HepG2 (cell line): ENCODE results near the gene COPS7A. TPM values are rescaled to one million over a fixed set of nuclear protein-coding genes. Genes with fewer than 3 reads are reported as not detected.

Source experiments
- KLF6 ChIP-seq: IDR thresholded peaks from 2 replicates; pipeline ENCODE4 v1.8.0; 2016; ENCODE audit warnings: missing biosample characterization, missing genetic modification reagents
- KMT2A ChIP-seq: sonication (generic); formaldehyde crosslinking; IDR thresholded peaks from 2 replicates; pipeline ENCODE4 v1.4.0; 2020; ENCODE audit warnings: missing genetic modification reagents
- LCORL ChIP-seq, 2 experiments: fragments of 450-650 bp in 1 of 2; sonication (generic) in 1 of 2; formaldehyde crosslinking in 1 of 2; IDR thresholded peaks; 2 replicates each; pipeline versions ENCODE4 v1.5.0 to v1.6.1; 2017 to 2020; ENCODE audit warnings: antibody characterized with exemption in 1 of 2, missing genetic modification reagents in 1 of 2
- NFIB ChIP-seq: sonication (generic); formaldehyde crosslinking; IDR thresholded peaks from 2 replicates; pipeline ENCODE4 v1.9.0; 2021; ENCODE audit warnings: missing genetic modification reagents, mild to moderate bottlenecking, borderline replicate concordance
- NFKBIZ ChIP-seq: IDR thresholded peaks from 2 replicates; pipeline ENCODE4 v1.6.1; 2018; ENCODE audit warnings: missing genetic modification reagents, missing compliant biosample characterization
- PCBP1 ChIP-seq: fragments of 200-400 bp; formaldehyde crosslinking; IDR thresholded peaks from 2 replicates; pipeline ENCODE4 v1.6.1; 2017; ENCODE audit warnings: mild to moderate bottlenecking, low read depth, low read length, borderline replicate concordance
- PHF21A ChIP-seq: sonication (generic); formaldehyde crosslinking; IDR thresholded peaks from 2 replicates; pipeline ENCODE4 v1.5.0; 2020; ENCODE audit warnings: mild to moderate bottlenecking, missing genetic modification reagents
- POGK ChIP-seq: sonication (generic); formaldehyde crosslinking; conservative IDR thresholded peaks from 2 replicates; pipeline ENCODE4 v1.8.0; 2022; ENCODE audit warnings: mild to moderate bottlenecking, moderate library complexity, missing genetic modification reagents
- POLR2AphosphoS5 ChIP-seq: IDR thresholded peaks from 2 replicates; pipeline ENCODE4 v1.6.1; 2012; ENCODE audit warnings: low read depth, low read length
- RBFOX2 ChIP-seq: fragments of 200-400 bp; formaldehyde crosslinking; IDR thresholded peaks from 2 replicates; pipeline ENCODE4 v1.6.1; 2017; ENCODE audit warnings: low read depth, mild to moderate bottlenecking, low read length
- RFX1 ChIP-seq: fragments of 450-650 bp; IDR thresholded peaks from 2 replicates; pipeline ENCODE4 v1.6.1; 2017
- RFX5 ChIP-seq: IDR thresholded peaks from 2 replicates; pipeline ENCODE4 v1.6.1; 2011; ENCODE audit warnings: low read depth, low read length, improper control_type of control experiment
- RFXAP ChIP-seq: sonication (generic); formaldehyde crosslinking; IDR thresholded peaks from 2 replicates; pipeline ENCODE4 v1.4.0; 2020; ENCODE audit warnings: missing genetic modification reagents, borderline replicate concordance
- SAP130 ChIP-seq: IDR thresholded peaks from 2 replicates; pipeline ENCODE4 v1.6.1; 2016; ENCODE audit warnings: low read depth
- SOX6 ChIP-seq, 2 experiments: fragments of 450-650 bp in 1 of 2; sonication (generic) in 1 of 2; formaldehyde crosslinking in 1 of 2; IDR thresholded peaks; 2 replicates each; pipeline versions ENCODE4 v1.4.0 to v1.6.1; 2017 to 2020; ENCODE audit warnings: antibody characterized with exemption in 1 of 2, mild to moderate bottlenecking in 1 of 2, missing genetic modification reagents in 1 of 2
- SP4 ChIP-seq: sonication (generic); formaldehyde crosslinking; IDR thresholded peaks from 2 replicates; pipeline ENCODE4 v1.8.1; 2023; ENCODE audit warnings: mild to moderate bottlenecking, missing genetic modification reagents
- ZBTB39 ChIP-seq: sonication (generic); formaldehyde crosslinking; IDR thresholded peaks from 2 replicates; pipeline ENCODE4 v1.5.0; 2020; ENCODE audit warnings: missing genetic modification reagents
- ZNF292 ChIP-seq: sonication (generic); formaldehyde crosslinking; IDR thresholded peaks from 2 replicates; pipeline ENCODE4 v1.8.1; 2022; ENCODE audit warnings: mild to moderate bottlenecking, low read depth, missing genetic modification reagents, borderline replicate concordance
- ZNF33A ChIP-seq: sonication (generic); formaldehyde crosslinking; IDR thresholded peaks from 2 replicates; pipeline ENCODE4 v1.5.1; 2020; ENCODE audit warnings: missing genetic modification reagents, mild to moderate bottlenecking, moderate library complexity, borderline replicate concordance
- ZNF350 ChIP-seq: sonication (generic); formaldehyde crosslinking; IDR thresholded peaks from 2 replicates; pipeline ENCODE4 v1.4.0; 2020; ENCODE audit warnings: mild to moderate bottlenecking, low read depth, missing genetic modification reagents, borderline replicate concordance
- polyA plus RNA-seq, 8 experiments: library from polyadenylated mRNA; depleted of rRNA in 3 of 8; stranded (reverse) in 7 of 8; unstranded in 1 of 8; fragments of >200 nt; fragmentation: Illumina TruSeq in 4 of 8; extraction: Trizol in 4 of 8; gene quantifications; 2 replicates each; pipeline versions ENCODE4 v1.2.1 to v1.2.3, GENCODE V29; 2011 to 2016; ENCODE audit warnings: low read depth in 4 of 8, missing spikeins in 1 of 8, mixed read lengths in 1 of 8; ENCODE audit not compliant: insufficient read depth in 1 of 8
- total RNA-seq, 5 experiments: library from RNA; depleted of rRNA; stranded (reverse); fragments of >200 nt; fragmentation: Illumina TruSeq; extraction: Trizol; gene quantifications; 2 replicates each; pipeline ENCODE4 v1.2.3, GENCODE V29; 2016; ENCODE audit warnings: low read depth in 1 of 5

The COPS7A gene
- total and polyA plus RNA-seq, 2 of the 13 experiments (the other 11 are each of a cell fraction or from before 2014, with no cell fraction given): 40.0 to 73.6 TPM

- TF ChIP-seq ZNF350 (CRISPR knock-in tag): 0 out of 2 replicates have a peak, but pooled peaks have one; percentile 30
- TF ChIP-seq NFKBIZ (CRISPR knock-in tag): no peak
- TF ChIP-seq KMT2A (CRISPR knock-in tag): no peak
- peak; percentile 40; the same call in 1 of the 2 replicates for TF ChIP-seq SAP130 (CRISPR knock-in tag)
- 0 out of 2 replicates have a peak, but pooled peaks have one; percentile 55 for TF ChIP-seq PCBP1
- no peak for TF ChIP-seq SOX6 (IDR thresholded peaks at IDR 0.05)
- TF ChIP-seq SOX6 (CRISPR knock-in tag; IDR thresholded peaks at IDR 0.05): peak; percentile 21; the same call in 1 of the 2 replicates
- peak; percentile 99 for TF ChIP-seq RFXAP
- TF ChIP-seq RBFOX2: no peak
- TF ChIP-seq ZBTB39 (CRISPR knock-in tag): no peak
- no peak for TF ChIP-seq LCORL (IDR thresholded peaks at IDR 0.05)
- peak; percentile 53 for TF ChIP-seq LCORL (CRISPR knock-in tag; IDR thresholded peaks at IDR 0.05)
- peak; percentile 100 for TF ChIP-seq RFX5
- 0 out of 2 replicates have a peak, but pooled peaks have one; percentile 50 for TF ChIP-seq ZNF33A (CRISPR knock-in tag)
- TF ChIP-seq PHF21A (CRISPR knock-in tag): 0 out of 2 replicates have a peak, but pooled peaks have one; percentile 55
- peak; percentile 58; the same call in 1 of the 2 replicates for TF ChIP-seq SP4
- peak; percentile 84 for TF ChIP-seq RFX1
- peak; percentile 40; the same call in 1 of the 2 replicates for TF ChIP-seq ZNF292 (CRISPR knock-in tag)
- no peak for TF ChIP-seq KLF6
- TF ChIP-seq NFIB: no peak
- peak; percentile 22; the same call in 1 of the 2 replicates for TF ChIP-seq POGK (CRISPR knock-in tag)
- TF ChIP-seq POLR2AphosphoS5: peak; percentile 74
Observed at GRCh38 chr12:6764011-6764828, 40.4 kb downstream of the COPS7A start (continued).
